K562 (cell line): ENCODE results near the gene AGXT. TPM values are rescaled to one million over a fixed set of nuclear protein-coding genes. Genes with fewer than 3 reads are reported as not detected.

Experiments
- ATAC-seq: fragments of 200-7000 bp; cut with Tn5 transposase; 3 replicates; pipeline ENCODE4 v1.9.1; 2020; ENCODE audit warnings: moderate library complexity
- BruUV-seq: library from RNA; stranded (reverse); fragments of 400-500 nt; replicated peaks from 2 replicates; lab custom pipeline; 2021; lab: Mats Ljungman, UMichigan
- CTCF ChIA-PET: fragments of 300-600 bp; formaldehyde crosslinking; extraction: SDS; loops from one replicate; lab custom pipeline; 2021; ENCODE audit warnings: low intra/inter-chr PET ratio; lab: Yijun Ruan, JAX
- POLR2A ChIA-PET: fragments of 300-600, 350-650 bp; sonication (Branson Sonifier 250); formaldehyde crosslinking; extraction: SDS; loops from one replicate; lab custom pipeline; 2021; ENCODE audit warnings: antibody characterized with exemption, inconsistent platforms; lab: Yijun Ruan, JAX
- DNase-seq, 4 experiments: peaks; one replicate each; pipeline versions ENCODE4 v3.0.0 to v3.0.0-alpha.2; 2011 to 2018; ENCODE audit warnings: low spot score in 3 of 4, mixed read lengths in 3 of 4; ENCODE audit errors: extremely low read depth in 1 of 4
- FAIRE-seq: peaks from 2 replicates; lab custom pipeline; 2011; peaks lifted over from hg19 to GRCh38; lab: Jason Lieb, UNC
- H2AFZ ChIP-seq: 2 replicates; pipeline ENCODE4 v1.6.0; 2011; ENCODE audit warnings: low read depth, low read length, control low read depth, inconsistent platforms
- H3K27ac ChIP-seq: fragments of 200-600 bp; 3 replicates; pipeline ENCODE4 v1.8.0; 2011; ENCODE audit warnings: low read depth, mild to moderate bottlenecking, control low read depth, inconsistent platforms, low read length, moderate library complexity, mixed read lengths; ENCODE audit errors: extremely low read depth
- H3K27me3 ChIP-seq, 2 experiments: fragments of 300-600 bp in 1 of 2; 2 replicates in 1 of 2; 3 replicates in 1 of 2; pipeline versions ENCODE4 v1.6.0 to v1.8.0; 2011; ENCODE audit warnings: inconsistent platforms in 2 of 2, low read length in 2 of 2, mild to moderate bottlenecking in 1 of 2, mixed read lengths in 1 of 2, moderate library complexity in 1 of 2; ENCODE audit not compliant: control insufficient read depth in 2 of 2, insufficient read depth in 2 of 2
- H3K36me3 ChIP-seq: fragments of 300-600 bp; 3 replicates; pipeline ENCODE4 v1.8.0; 2011; ENCODE audit warnings: mild to moderate bottlenecking, low read length, inconsistent platforms; ENCODE audit not compliant: control insufficient read depth, insufficient read depth
- H3K4me1 ChIP-seq, 2 experiments: fragments of 200-600 bp in 1 of 2; replicated peaks in 1 of 2; 2 replicates in 1 of 2; 3 replicates in 1 of 2; pipeline versions ENCODE4 v1.5.1 to v1.8.0; 2011; ENCODE audit warnings: inconsistent platforms in 2 of 2, low read length in 2 of 2, mild to moderate bottlenecking in 1 of 2, mixed read lengths in 1 of 2, moderate library complexity in 1 of 2; ENCODE audit not compliant: control insufficient read depth in 2 of 2, insufficient read depth in 2 of 2
- H3K4me2 ChIP-seq: 2 replicates; pipeline ENCODE4 v1.6.1; 2011; ENCODE audit warnings: low read length, control low read depth, inconsistent platforms, mixed read lengths; ENCODE audit not compliant: insufficient read depth
- H3K4me3 ChIP-seq: fragments of 200-600 bp; sonication (generic), shearing (Covaris generic); 2 replicates; pipeline ENCODE4 v1.5.1; 2016; ENCODE audit warnings: control low read depth, inconsistent platforms
- H3K79me2 ChIP-seq: fragments of 200-600 bp; 3 replicates; pipeline ENCODE4 v1.8.0; 2011; ENCODE audit warnings: low read length, inconsistent platforms; ENCODE audit not compliant: control insufficient read depth, insufficient read depth
- H3K9ac ChIP-seq, 2 experiments: 2 replicates each; pipeline versions ENCODE4 v1.6.0 to v1.6.1; 2011; ENCODE audit warnings: low read depth in 2 of 2, low read length in 2 of 2, control low read depth in 1 of 2, inconsistent platforms in 1 of 2, mild to moderate bottlenecking in 1 of 2, mixed read lengths in 1 of 2; ENCODE audit not compliant: insufficient read depth in 1 of 2
- H3K9me1 ChIP-seq: one replicate; pipeline ENCODE4 v1.6.0; 2011; ENCODE audit warnings: inconsistent platforms, mild to moderate bottlenecking, low read length, moderate library complexity; ENCODE audit not compliant: control insufficient read depth, insufficient read depth
- H3K9me3 ChIP-seq: replicated peaks from 2 replicates; pipeline ENCODE4 v1.5.1; 2011; ENCODE audit warnings: low read depth, low read length, inconsistent platforms; ENCODE audit not compliant: control insufficient read depth, insufficient read depth
- H4K20me1 ChIP-seq: replicated peaks from 2 replicates; pipeline ENCODE4 v1.6.1; 2011; ENCODE audit warnings: low read length, inconsistent platforms, mixed read lengths; ENCODE audit not compliant: control insufficient read depth, insufficient read depth
- ATF1 ChIP-seq, 2 experiments: fragments of 450-650 bp in 1 of 2; IDR thresholded peaks; 2 replicates each; pipeline ENCODE4 v1.6.1; 2016; ENCODE audit warnings: missing compliant biosample characterization in 1 of 2, missing genetic modification characterization in 1 of 2
- MED1 ChIP-seq: sonication (generic); formaldehyde crosslinking; IDR thresholded peaks from 2 replicates; pipeline ENCODE4 v1.8.1; 2023; ENCODE audit warnings: missing genetic modification reagents, borderline replicate concordance
- MTA2 ChIP-seq: fragments of 450-650 bp; IDR thresholded peaks from 2 replicates; pipeline ENCODE4 v1.6.1; 2016; ENCODE audit warnings: low read depth
- NELFE ChIP-seq: IDR thresholded peaks from 2 replicates; pipeline ENCODE4 v1.6.1; 2011; ENCODE audit warnings: mild to moderate bottlenecking; ENCODE audit not compliant: insufficient read depth, insufficient read length
- PHTF2 ChIP-seq: fragments of 250-450 bp; sonication (Bioruptor Pico); IDR thresholded peaks from 2 replicates; pipeline ENCODE4 v1.5.0; 2021; ENCODE audit warnings: mild to moderate bottlenecking
- PREB ChIP-seq: sonication (generic); formaldehyde crosslinking; IDR thresholded peaks from 2 replicates; pipeline ENCODE4 v1.8.1; 2023; ENCODE audit warnings: mild to moderate bottlenecking, missing genetic modification reagents
- SIRT6 ChIP-seq: IDR thresholded peaks from one replicate; pipeline ENCODE4 v1.6.1; 2012; ENCODE audit warnings: low read depth, mild to moderate bottlenecking, control low read depth, inconsistent platforms, low read length, moderate library complexity
- SMARCE1 ChIP-seq: fragments of 450-650 bp; IDR thresholded peaks from 2 replicates; pipeline ENCODE4 v1.7.1; 2016; ENCODE audit warnings: mild to moderate bottlenecking
- ZFPM2 ChIP-seq: fragments of 250-450 bp; sonication (Bioruptor Pico); IDR thresholded peaks from 2 replicates; pipeline ENCODE4 v1.5.1; 2022; ENCODE audit warnings: mild to moderate bottlenecking
- ZNF436 ChIP-seq: fragments of 250-450, 450-650 bp; sonication (Bioruptor Pico); formaldehyde crosslinking; IDR thresholded peaks from 2 replicates; pipeline ENCODE4 v1.7.0; 2020; ENCODE audit warnings: mild to moderate bottlenecking
- ZNF584 ChIP-seq: fragments of 200-800 bp; sonication (Bioruptor generic); IDR thresholded peaks from 2 replicates; pipeline ENCODE4 v1.6.1; 2016; ENCODE audit warnings: low read depth, mild to moderate bottlenecking, missing genetic modification characterization, missing compliant biosample characterization
- WGBS: fragments of 100-300 bp; shearing (Covaris generic); methylation state at CpG from one replicate; pipeline ENCODE4 v1.1.6; 2016; ENCODE audit warnings: low coverage, mixed read lengths; ENCODE audit not compliant: insufficient coverage; ENCODE audit errors: missing lambda C conversion rate; 5-methylcytosine and 5-hydroxymethylcytosine counted together
- in situ Hi-C: fragments of 300-500 bp; cut with MboI; formaldehyde crosslinking; loops from 4 replicates; pipeline ENCODE4 v1.15.0; 2018; ENCODE audit warnings: inconsistent platforms, mixed read lengths
- intact Hi-C: fragments of 100-400 bp; cut with micrococcal nuclease; formaldehyde crosslinking; loops from 2 replicates; pipeline ENCODE4 v1.14.2; 2022
- polyA plus RNA-seq, 8 experiments: library from polyadenylated mRNA; depleted of rRNA in 4 of 8; stranded (reverse) in 5 of 8; unstranded in 3 of 8; fragments of >200 nt; fragmentation: Nextera tagmentation in 2 of 8; fragmentation: Illumina TruSeq in 1 of 8; extraction: Ambion mirVana in 2 of 8; extraction: Trizol in 1 of 8; gene quantifications; 2 replicates each; pipeline versions ENCODE4 v1.2.1 to v1.2.3, GENCODE V29; 2011 to 2014; ENCODE audit warnings: inconsistent platforms in 1 of 8, missing spikeins in 1 of 8
- total RNA-seq, 7 experiments: library from RNA; depleted of rRNA in 6 of 7; stranded (reverse); fragments of >200 nt in 6 of 7; fragmentation: Illumina TruSeq in 2 of 7; extraction: Trizol in 2 of 7; gene quantifications; 2 replicates each; pipeline versions ENCODE4 v1.2.1 to v1.2.3, GENCODE V29; 2011 to 2021; ENCODE audit warnings: low replicate concordance in 1 of 7
- TF ChIP-seq, protein P1 (sequence below): fragments of 450-650 bp; formaldehyde crosslinking; IDR thresholded peaks from 2 replicates; pipeline ENCODE4 v1.4.0; 2022; ENCODE audit warnings: missing genetic modification characterization

AGXT gene
- total and polyA plus RNA-seq, 9 of the 15 experiments (the other 6 are each of a cell fraction or from before 2014, with no cell fraction given) = 0.18 TPM; not detected in 8

DNA sequence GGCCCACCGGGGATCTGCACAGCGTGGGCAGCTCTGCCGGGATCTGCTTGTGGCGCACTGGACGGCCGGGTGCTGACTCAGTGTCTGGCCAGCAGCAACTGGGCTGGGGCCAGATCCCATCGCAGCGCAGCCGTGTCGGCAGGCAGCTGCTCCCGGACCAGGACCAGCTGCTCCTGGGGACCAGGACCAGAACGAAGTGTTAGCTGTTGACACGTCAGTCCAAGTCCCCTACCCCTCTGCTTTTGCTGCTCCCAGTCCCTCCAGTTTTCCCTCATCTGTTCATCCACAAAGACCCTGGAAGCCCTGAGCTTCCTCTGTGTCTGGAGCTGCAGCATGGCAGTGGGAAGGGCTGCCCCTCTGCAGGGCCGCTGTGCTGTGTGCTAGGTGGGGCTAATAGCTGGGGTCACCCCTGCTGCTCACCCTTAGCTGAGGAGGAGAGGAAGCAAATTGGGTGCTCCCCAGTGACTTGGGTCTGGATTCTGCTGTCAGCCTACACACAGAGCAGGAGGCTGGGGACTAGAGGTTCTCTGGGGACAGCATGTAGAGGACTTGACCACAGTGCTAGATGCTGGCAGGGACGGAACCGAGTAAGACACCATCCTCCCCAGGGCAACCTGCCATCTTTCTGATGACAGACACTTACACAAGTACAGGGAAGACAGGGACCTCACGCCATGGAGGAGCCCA lies 31.7 kb upstream of the AGXT start:
- Histone ChIP-seq H2AFZ (no peak overlapping the region), H3K9me3 (no peaks in the 10 kb centered on the region), H3K4me1 (peaks cover 0 to 2% of the 10 kb centered on the region in 2 experiments; a peak in 1 of 5 replicates), H3K4me2 (no peak overlapping the region), H3K79me2 (no peaks in the 10 kb centered on the region), H3K27ac (no peak overlapping the region), H3K36me3 (no peaks in the 10 kb centered on the region), H3K27me3 (peaks cover 0 to 30% of the 10 kb centered on the region in 2 experiments; a peak in 2 of 5 replicates), H3K4me3 (no peak overlapping the region), H3K9me1 (no peaks in the 10 kb centered on the region), H4K20me1 (peaks cover 6% of the 10 kb centered on the region), H3K9ac (no peak overlapping the region)
- no peak for DNase-seq
- TF ChIP-seq PHTF2 (CRISPR knock-in tag) = no peak
- no peak for TF ChIP-seq ZNF584
- TF ChIP-seq ATF1 (CRISPR knock-in tag; IDR thresholded peaks at IDR 0.05) = no peak
- TF ChIP-seq ATF1 (tag; IDR thresholded peaks at IDR 0.05) = no peak
- BruUV-seq = no TSS peak
- ChIA-PET POLR2A (interaction anchor here (0.6 kb wide), 1 partner anchor 928 kb away, joined by 3 read pairs; no protein-coding TSS in a partner anchor), CTCF (no interaction called here)
- no peak for ATAC-seq
- intact Hi-C loops = no loop called here
- WGBS = 0% methylated on average over 7 of the region's 17 CpGs
- in situ Hi-C loops = no loop called here
- FAIRE-seq = no peak

- ATAC-seq = no peak
- Histone ChIP-seq H3K27me3 (peaks cover 0 to 30% of the 10 kb centered on the region in 2 experiments; a peak in 2 of 5 replicates), H3K9ac (no peak overlapping the region), H3K4me2 (no peak overlapping the region), H3K36me3 (no peaks in the 10 kb centered on the region), H4K20me1 (peaks cover 6% of the 10 kb centered on the region), H3K4me1 (no peaks in the 10 kb centered on the region; a peak in 1 of 5 replicates), H3K9me3 (no peaks in the 10 kb centered on the region), H3K27ac (no peak overlapping the region), H3K4me3 (no peak overlapping the region), H3K79me2 (no peaks in the 10 kb centered on the region), H2AFZ (no peak overlapping the region), H3K9me1 (no peaks in the 10 kb centered on the region)
- WGBS = 5% methylated on average over 4 of the region's 4 CpGs
- no TSS peak for BruUV-seq
- FAIRE-seq = no peak
- POLR2A ChIA-PET = no interaction called here
- DNase-seq = no peak
- intact Hi-C loops (no loop called here), in situ Hi-C loops (no loop called here)
- CTCF ChIA-PET = no interaction called here
- TF ChIP-seq ZNF436 (no peak), SIRT6 (no peak), ZFPM2 (CRISPR knock-in tag) (no peak), MTA2 (no peak), MED1 (CRISPR knock-in tag) (no peak), SMARCE1 (no peak), PREB (CRISPR knock-in tag) (no peak), NELFE (no peak)
- TF ChIP-seq, protein P1, sequence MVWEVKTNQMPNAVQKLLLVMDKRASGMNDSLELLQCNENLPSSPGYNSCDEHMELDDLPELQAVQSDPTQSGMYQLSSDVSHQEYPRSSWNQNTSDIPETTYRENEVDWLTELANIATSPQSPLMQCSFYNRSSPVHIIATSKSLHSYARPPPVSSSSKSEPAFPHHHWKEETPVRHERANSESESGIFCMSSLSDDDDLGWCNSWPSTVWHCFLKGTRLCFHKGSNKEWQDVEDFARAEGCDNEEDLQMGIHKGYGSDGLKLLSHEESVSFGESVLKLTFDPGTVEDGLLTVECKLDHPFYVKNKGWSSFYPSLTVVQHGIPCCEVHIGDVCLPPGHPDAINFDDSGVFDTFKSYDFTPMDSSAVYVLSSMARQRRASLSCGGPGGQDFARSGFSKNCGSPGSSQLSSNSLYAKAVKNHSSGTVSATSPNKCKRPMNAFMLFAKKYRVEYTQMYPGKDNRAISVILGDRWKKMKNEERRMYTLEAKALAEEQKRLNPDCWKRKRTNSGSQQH (CRISPR knock-in tag) = no peak
Measured at GRCh38 chr2:240837621-240838020, 31.0 kb upstream of the AGXT start.
